Sigmoid colon (tissue), 4 donors: Measurements from ENCODE around the gene CHPF.

Experiments used
- CTCF ChIP-seq, 4 experiments: fragments of 450-650 bp in 3 of 4; fragments of 200-600 bp in 1 of 4; IDR thresholded peaks; one replicate each; pipeline ENCODE4 v1.5.1; 2016 to 2019; ENCODE audit warnings: antibody characterized with exemption in 4 of 4, mild to moderate bottlenecking in 3 of 4, moderate library complexity in 2 of 4
- POLR2A ChIP-seq, 2 donors: fragments of 450-650 bp; IDR thresholded peaks; one replicate each; pipeline ENCODE4 v1.6.1; 2016; ENCODE audit warnings: antibody characterized with exemption in 2 of 2, mild to moderate bottlenecking in 2 of 2, moderate library complexity in 2 of 2
- POLR2AphosphoS5 ChIP-seq, 4 donors: sonication (generic); formaldehyde crosslinking; IDR thresholded peaks; one replicate each; pipeline ENCODE4 v1.6.1; 2017; ENCODE audit warnings: antibody characterized with exemption in 4 of 4

GRCh38 chr2:219499555-219499954, 44.1 kb downstream of the CHPF start:
- TF ChIP-seq POLR2A (IDR thresholded peaks at IDR 0.05) = no peak
- TF ChIP-seq CTCF (IDR thresholded peaks at IDR 0.05) = no peak
- no peak for TF ChIP-seq POLR2AphosphoS5 (IDR thresholded peaks at IDR 0.05)
